ENCODE results near the gene PATJ.

The PATJ gene

GRCh38 chr1:61993331-61993961 lies 251.2 kb downstream of the PATJ start:
- DNase-seq: no peak

DNA sequence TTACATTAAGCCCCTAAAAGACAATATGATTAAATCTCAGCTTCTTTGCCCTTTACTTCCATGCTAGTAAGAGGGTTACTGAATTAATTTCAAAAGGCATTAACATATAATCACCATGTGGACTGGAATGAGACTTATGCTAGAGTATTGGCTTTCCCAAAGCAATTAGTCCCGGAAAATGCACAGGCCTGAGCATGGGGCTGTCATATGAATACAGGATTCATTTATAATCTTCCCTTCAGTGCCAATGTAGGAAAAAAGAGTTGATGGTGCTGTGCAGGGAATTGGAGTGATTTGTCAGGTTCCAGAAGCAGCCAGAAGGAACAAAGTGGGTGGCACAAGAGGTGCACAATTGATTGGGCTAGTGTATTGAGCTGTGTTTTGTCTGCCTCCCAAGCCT lies 253.4 kb downstream of the PATJ start:
- DNase-seq: no peak

DNA sequence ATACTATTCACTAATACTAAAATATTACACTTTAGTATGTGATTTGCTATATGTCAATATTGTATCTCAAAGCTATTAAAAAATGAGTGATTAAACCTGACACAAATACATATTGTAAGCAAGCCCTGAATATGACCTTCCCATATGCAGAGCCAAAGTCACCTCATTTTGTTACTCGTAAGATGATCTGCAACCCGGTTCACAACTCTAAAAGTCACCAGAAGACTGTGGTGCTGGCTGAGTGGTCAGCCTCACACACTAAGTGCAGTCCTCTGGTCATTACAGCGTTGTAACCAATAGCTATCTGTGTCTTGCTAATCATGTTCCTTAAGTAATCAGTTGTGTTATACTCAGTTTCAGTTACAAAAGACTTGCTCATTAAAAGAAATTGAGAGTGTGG lies 254.8 kb downstream of the PATJ start:
- DNase-seq: no peak

- no peak for DNase-seq
Measured at GRCh38 chr1:62003777-62004176, 261.5 kb downstream of the PATJ start.

DNA sequence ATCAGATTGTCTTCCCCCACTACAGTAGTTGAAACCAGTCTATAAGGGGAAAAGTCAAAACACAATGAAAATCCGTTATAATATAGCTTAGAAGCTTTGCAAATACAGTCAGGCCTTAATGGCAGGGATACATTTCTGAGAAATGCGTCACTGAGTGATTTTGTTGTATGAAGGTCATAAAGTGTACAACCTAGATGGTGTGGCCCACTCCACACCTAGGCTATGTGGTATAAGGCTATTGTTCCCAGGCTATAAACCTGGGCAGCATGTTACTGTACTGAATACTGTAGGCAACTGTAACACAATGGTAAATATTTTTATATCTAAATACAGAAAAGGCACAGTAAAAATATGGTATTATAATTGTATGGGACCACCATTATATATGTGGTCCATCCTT lies 264.4 kb downstream of the PATJ start:
- DNase-seq: no peak

- no peak for DNase-seq
Measured at GRCh38 chr1:62011006-62011405, 268.7 kb downstream of the PATJ start.

GRCh38 chr1:62012095-62012494 lies 269.8 kb downstream of the PATJ start:
- DNase-seq: no peak

- no peak for DNase-seq
Measured at GRCh38 chr1:62012836-62013235, 270.6 kb downstream of the PATJ start.

- DNase-seq: no peak
Measured at GRCh38 chr1:62013264-62013663, 271.0 kb downstream of the PATJ start.

DNA sequence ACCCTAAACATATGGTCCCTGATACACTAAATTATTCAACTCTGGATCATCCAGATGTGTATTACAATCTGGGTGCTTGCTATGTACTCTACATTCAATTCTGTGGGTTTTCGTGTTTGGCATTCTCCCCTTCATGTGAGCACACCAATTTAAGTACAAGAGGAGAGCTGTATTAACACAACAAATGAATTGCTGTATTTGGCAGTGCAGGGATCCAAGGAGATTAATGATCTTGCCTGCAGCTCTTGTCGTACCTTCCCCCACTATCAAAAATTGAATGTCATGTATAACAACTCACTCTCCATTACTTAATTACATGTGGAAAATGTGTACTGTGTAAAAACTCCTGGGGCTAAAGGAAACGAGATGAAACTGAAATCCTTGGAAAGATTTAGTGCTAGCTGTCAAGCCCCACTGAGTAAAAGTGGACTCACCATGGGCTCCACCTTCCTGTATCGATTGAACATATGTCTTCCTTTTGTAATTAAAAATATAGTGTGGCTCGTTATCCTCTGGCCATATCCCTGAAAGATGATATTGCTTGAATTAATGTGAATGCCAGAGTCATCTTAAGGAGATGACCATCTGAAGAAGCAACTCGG lies 280.2 kb downstream of the PATJ start:
- DNase-seq: no peak

DNA sequence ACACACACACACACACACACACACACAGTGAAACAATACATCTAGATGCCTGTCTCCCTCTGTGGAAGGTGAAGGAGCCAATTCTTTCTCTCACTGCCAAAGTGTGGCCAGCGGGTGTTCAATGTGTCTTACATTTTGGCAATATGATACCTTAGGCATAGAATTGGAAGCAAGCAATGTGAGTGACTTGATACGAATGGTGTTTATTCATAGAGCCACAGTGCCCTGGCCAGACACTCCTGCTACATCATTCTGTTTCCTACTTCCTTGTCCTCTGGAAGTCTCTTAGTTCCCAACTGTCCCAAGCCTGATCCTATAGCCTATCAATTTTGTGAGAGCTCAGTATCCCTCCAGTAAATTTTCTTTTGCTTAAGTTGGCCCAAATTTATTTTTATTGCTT lies 282.4 kb downstream of the PATJ start:
- no peak for DNase-seq

DNA sequence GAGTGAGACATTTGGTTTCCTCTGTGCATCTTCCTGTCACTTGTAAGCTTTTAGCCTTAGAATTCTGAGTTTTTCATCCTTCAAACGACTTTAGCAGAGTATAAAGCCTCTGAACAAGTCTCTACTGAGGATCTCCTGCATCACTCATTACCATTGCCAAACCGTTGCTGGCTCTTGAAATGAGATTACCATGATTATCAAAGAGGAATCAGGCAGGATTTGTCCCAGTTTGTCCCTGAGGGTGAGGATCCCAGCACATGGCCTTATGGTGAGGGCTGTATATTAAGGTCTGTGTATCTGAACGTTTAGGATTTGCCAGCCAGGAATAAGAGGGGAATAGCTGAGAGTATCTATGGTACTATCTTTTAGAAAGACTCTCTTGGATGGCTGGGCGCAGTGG lies 282.9 kb downstream of the PATJ start:
- no peak for DNase-seq

DNA sequence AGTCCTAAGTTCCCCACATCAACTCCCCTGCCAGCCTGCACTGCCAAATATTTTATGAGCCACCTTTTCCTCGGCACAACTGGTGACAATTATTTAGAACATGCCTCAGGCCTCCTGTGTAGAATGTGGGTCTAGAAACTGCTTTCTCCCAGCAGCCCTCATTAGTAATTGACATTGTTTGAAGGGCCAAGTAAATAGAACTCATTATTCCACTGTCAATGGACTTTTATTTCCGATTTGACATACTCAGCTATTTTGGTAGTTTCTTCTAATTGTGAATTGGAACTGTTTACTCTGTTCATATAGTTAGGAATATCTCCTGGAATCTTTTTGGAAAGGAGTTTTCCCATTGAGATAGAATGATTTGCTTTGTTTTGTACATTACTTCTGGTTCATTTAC lies 283.6 kb downstream of the PATJ start:
- DNase-seq: no peak

DNA sequence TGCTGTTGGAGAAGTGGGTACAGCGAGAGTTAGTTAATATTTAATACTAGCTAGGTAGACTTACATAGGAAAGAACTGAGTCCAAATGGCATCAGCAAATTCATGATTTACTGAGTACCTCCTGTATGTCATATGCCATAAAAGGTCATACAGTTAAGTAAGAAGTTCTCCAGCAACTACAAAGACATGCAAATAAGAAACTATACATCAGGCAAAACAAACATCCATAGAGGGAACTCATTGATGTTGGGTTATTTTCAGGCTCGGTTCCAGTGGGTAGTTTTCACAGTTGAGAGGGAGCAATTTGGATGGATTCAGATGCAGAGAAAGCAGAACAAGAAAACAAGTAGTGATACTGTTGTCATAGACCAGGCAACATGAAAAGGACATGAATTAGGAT lies 287.4 kb downstream of the PATJ start:
- no peak for DNase-seq

DNA sequence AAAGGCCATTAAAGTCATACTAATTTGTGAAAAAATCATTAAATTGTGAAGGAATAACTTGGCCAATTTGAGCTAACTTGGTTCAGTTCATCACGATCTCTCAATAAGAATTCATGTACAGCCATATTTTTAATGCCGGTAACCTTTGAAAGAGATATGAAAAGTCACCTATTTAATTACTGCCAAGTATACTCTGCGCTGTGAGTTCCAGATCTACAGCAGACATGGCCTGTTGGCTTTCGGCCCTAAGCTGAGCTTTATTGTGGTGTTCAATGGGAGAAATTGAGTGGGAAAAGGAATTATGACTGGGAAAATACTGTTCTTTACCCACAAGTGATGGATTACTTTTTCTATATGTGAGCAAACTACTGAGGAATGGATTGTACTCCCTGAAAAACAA lies 292.5 kb downstream of the PATJ start:
- no peak for DNase-seq

DNA sequence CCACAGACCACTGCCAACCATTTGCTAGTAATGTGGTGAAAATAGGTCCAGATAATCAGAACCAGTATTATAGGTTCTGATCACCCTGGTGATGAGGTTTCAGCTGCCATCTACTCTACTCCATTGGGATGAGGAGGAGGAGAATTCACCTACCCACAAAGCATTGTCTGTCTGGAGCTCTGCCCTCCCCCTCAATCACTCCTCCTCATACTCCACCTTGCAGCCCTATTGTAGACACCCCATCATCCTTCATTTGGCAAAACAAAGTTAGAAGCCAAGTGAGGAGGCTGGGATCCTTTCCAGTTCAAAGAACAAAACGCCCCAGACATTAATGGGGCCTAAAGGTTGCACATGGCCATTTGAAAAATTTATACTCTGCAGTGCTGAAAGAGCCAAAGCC lies 295.0 kb downstream of the PATJ start:
- DNase-seq: no peak

DNA sequence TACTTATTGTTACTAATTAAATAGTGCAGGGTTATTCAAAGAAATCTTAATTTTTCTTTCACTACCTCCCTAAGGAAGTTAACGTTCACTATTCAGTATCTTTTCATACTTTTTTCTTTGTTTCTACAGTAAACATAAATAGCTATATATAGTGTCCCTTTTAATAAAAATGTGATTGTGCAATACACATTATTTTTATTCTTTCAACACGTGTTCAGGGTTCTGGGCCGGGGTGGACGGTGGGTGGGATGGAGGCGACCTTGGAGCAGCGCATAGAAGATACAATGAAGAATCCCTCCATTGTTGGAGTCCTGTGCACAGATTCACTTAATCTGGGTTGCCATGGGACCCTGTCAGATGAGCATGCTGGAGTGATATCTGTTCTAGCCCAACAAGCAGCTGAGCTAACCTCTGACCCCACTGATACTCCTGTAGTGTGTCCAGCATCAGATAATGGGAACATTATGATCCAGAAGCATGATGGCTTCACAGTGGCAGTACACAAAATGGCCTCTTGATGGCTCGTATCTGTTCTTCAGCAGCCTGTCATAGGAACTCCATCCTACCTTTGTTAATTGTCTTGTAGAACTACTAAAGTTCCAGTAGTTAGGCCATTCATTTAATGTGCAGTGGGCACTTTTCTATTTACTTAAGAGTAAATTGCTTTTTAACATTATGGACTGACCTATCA lies 296.5 kb downstream of the PATJ start:
- no peak for DNase-seq

- DNase-seq: no peak
Measured at GRCh38 chr1:62040450-62040849, 298.2 kb downstream of the PATJ start.

DNA sequence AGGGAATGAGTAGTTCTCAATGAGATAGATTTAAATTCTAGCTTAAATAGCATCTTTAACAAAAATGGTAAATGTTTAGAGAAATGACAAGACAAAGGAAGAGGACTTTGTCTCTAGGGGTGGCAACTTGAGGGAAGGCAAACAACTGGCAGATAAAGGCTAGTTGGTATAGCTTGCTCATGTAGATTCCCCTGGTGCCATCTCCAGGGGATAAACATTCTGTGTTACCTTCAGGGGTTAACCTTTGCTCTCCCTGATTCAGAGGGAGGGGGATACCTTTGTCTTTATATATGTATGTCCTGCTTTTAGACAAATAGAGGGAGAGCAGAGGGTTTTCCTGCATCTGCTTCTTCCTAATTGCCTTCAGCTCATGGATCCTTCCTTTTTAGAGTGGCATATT lies 298.7 kb downstream of the PATJ start:
- no peak for DNase-seq

DNA sequence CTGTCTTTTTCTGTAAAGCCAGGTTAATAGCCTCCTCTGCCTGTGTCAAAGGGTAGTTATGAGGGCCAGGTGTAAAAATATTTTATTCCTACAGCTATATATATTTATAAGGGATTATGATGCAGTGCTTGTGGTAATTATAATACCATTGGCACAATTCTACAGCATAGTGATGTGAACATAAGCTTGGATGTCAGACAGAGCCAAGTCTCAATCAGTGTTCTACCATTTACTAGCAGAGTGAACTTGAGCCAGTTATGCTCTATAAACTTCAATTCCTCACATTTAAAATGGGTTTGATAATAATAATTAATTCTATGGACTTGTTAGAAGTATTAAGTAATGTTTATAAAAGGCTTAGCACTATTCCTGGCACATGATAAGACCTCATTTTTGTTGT lies 300.9 kb downstream of the PATJ start:
- DNase-seq: no peak

DNA sequence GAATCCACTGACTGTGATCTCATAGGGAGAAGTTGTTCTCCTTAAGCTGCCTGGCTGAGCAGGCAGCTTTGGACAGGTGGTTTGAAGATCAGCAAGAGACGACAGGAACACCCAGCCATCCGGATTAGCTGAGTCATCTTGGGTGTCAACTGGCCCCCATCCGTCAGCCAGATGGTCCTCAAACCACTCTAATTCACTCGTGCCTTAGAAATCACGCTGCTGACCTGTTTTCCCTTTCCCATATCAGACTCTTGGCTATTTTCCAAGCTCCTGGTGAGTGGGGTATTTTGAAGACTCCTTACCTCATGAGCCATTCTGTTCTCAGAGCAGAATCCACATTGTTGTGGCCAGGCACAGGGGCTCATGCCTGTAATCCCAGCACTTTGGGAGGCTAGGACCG lies 303.3 kb downstream of the PATJ start:
- DNase-seq: no peak

DNA sequence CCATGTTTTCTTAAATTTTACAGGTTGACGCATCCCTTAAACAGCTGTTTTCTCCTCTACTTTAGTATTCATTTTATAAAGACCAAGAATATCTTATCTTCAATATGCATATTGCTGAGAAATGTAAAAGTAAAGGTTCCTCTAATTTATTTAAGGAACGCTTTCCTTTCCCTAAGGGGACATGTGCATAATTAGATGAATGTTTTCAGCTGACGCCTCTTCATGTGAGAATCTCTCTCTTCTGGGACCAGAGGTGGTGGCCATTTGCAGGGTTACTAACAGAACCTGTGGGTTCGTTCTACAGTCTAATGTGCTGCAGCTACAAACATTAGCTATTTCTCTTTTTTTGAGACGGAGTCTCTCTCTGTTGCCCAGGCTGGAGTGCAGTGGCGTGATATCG lies 304.6 kb downstream of the PATJ start:
- no peak for DNase-seq

DNA sequence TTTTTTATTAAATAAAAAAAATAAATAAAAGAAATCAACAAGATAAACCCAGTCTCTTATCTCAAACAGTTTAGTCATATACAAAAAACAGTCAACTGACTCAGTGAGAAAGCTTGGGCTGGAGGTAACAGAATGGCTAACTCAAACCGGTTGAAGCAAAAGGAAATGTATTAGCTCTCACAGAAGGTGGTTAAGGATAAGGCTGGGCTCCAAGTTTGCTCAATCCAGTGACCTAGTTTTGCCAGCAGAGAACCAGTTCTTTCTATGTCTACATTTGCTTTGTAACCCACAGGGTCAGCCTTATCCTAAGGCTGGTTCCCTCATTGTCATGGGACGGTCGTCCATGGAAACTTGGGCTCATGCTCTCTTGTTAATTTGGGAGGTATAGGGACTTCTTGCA lies 307.9 kb downstream of the PATJ start:
- no peak for DNase-seq

DNA sequence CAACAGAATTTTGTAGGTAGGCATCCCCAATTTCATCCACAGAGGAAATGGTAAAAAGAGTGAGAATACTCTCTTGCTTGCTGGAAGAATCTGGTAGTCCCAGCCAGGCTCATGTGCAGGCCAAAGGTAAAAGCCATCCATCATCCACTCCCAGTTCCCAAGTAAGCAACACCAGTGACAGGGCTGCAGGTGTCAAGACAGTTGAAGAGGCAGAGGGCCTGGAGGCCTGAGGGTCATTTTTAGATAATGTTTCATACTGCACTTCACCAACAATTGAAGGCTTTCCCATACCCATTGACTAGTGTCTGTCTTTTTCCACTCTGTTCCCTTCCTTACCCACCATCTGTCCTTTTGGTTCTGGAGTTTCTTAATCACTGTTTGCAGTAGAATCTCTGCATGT lies 310.7 kb downstream of the PATJ start:
- DNase-seq: no peak

DNA sequence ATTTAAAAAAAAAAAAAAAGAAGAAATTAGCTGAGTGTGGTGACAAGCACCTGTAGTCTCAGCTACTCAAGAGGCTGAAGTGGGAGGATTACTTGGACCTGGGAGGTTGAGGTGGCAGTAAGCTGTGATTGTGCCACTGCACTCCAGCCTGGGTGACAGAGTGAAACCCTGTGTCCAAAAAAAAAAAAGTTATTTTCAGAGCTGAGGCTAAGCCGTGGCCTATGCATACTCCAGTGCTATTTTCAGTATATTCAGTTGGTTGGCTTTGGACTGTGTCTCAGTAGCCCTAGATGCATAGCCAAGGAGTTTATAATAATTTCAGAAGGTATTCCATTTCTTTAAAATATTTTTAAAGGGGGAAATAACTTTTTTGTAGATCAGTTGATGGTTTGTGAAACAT lies 311.9 kb downstream of the PATJ start:
- DNase-seq: no peak
